Retina (tissue), 1 donor: ENCODE measurements around the gene SCARB2.

Experiments
- DNase-seq: peaks from one replicate; pipeline ENCODE4 v3.0.0-alpha.2; 2016

Gene SCARB2

GRCh38 chr4:76144546-76144945 lies 69.1 kb downstream of the SCARB2 start:
- no peak for DNase-seq

- no peak for DNase-seq
These were observed 72.4 kb downstream of the SCARB2 start for GRCh38 chr4:76141241-76141640.

GRCh38 chr4:76127754-76128153 lies 85.9 kb downstream of the SCARB2 start:
- no peak for DNase-seq

GRCh38 chr4:76125816-76126215 lies 87.8 kb downstream of the SCARB2 start:
- DNase-seq: no peak

- no peak for DNase-seq
These were observed 93.4 kb downstream of the SCARB2 start for GRCh38 chr4:76120199-76120598.

GRCh38 chr4:76117536-76117935 lies 96.1 kb downstream of the SCARB2 start:
- no peak for DNase-seq

GRCh38 chr4:76116821-76117220 lies 96.8 kb downstream of the SCARB2 start:
- DNase-seq: no peak
